Measurements from ENCODE around the gene ASCL5.

DNA sequence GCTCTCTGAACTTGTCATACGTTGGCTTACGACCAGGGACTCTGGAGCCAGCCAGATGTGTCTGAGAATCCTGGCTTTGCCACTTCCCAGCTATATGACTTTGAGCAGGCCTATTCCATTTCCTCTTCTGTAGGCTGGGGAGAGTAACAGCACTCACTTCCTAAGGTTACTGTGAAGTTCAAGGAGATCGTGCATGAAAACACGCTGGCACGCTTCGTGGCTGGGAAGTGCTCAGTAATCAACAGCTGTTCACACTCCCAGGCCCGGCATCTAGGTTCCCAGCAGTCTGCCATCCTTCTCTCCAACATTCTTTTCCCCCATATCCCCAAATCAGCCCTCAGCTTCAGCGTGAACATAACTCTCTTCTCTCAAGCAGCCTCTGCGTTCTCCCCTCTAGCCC, 2.0 kb downstream of the ASCL5 start:
- TF ChIP-seq POLR2A (IDR thresholded peaks at IDR 0.05) = no peak
- TF ChIP-seq, protein P1, sequence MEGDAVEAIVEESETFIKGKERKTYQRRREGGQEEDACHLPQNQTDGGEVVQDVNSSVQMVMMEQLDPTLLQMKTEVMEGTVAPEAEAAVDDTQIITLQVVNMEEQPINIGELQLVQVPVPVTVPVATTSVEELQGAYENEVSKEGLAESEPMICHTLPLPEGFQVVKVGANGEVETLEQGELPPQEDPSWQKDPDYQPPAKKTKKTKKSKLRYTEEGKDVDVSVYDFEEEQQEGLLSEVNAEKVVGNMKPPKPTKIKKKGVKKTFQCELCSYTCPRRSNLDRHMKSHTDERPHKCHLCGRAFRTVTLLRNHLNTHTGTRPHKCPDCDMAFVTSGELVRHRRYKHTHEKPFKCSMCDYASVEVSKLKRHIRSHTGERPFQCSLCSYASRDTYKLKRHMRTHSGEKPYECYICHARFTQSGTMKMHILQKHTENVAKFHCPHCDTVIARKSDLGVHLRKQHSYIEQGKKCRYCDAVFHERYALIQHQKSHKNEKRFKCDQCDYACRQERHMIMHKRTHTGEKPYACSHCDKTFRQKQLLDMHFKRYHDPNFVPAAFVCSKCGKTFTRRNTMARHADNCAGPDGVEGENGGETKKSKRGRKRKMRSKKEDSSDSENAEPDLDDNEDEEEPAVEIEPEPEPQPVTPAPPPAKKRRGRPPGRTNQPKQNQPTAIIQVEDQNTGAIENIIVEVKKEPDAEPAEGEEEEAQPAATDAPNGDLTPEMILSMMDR (IDR thresholded peaks at IDR 0.05) = no peak

Data from breast epithelium (tissue), 3 donors.